Hepatocyte (in vitro differentiated cells): Measurements from ENCODE around the gene KLK11. TPM values are rescaled to one million over a fixed set of nuclear protein-coding genes. Genes with fewer than 3 reads are reported as not detected.

Experiments
- DNase-seq: peaks from one replicate; pipeline ENCODE4 v3.0.0-alpha.2; 2016; ENCODE audit warnings: low spot score
- H2AFZ ChIP-seq: fragments of 200-600 bp; sonication (generic); 2 replicates; pipeline ENCODE4 v1.6.0; 2016; ENCODE audit warnings: antibody characterized with exemption, mild to moderate bottlenecking
- H3K27ac ChIP-seq: fragments of 200-600 bp; sonication (generic); 2 replicates; pipeline ENCODE4 v1.5.1; 2016; ENCODE audit warnings: mild to moderate bottlenecking
- H3K27me3 ChIP-seq: fragments of 200-600 bp; sonication (generic); 2 replicates; pipeline ENCODE4 v1.6.1; 2016
- H3K36me3 ChIP-seq: fragments of 200-600 bp; sonication (generic); replicated peaks from 2 replicates; pipeline ENCODE4 v1.5.1; 2016; ENCODE audit warnings: low read depth; ENCODE audit not compliant: insufficient read depth
- H3K4me1 ChIP-seq: fragments of 200-600 bp; sonication (generic); 2 replicates; pipeline ENCODE4 v1.5.1; 2016; ENCODE audit warnings: mild to moderate bottlenecking, moderate library complexity; ENCODE audit not compliant: insufficient read depth
- H3K4me2 ChIP-seq: fragments of 200-600 bp; sonication (generic); 2 replicates; pipeline ENCODE4 v1.6.0; 2016
- H3K4me3 ChIP-seq: fragments of 200-600 bp; sonication (generic); 2 replicates; pipeline ENCODE4 v1.5.1; 2016; ENCODE audit warnings: mild to moderate bottlenecking
- H3K79me2 ChIP-seq: fragments of 200-600 bp; sonication (generic); 2 replicates; pipeline ENCODE4 v1.6.0; 2017; ENCODE audit warnings: mild to moderate bottlenecking
- H3K9me2 ChIP-seq: fragments of 200-600 bp; sonication (generic); replicated peaks from 2 replicates; pipeline ENCODE4 v1.6.0; 2017; ENCODE audit warnings: mild to moderate bottlenecking; ENCODE audit not compliant: insufficient read depth
- H3K9me3 ChIP-seq: fragments of 200-600 bp; sonication (generic); 2 replicates; pipeline ENCODE4 v1.5.1; 2016; ENCODE audit warnings: low read depth, mild to moderate bottlenecking
- H4K20me1 ChIP-seq: fragments of 200-600 bp; sonication (generic); 2 replicates; pipeline ENCODE4 v1.6.0; 2016; ENCODE audit warnings: mild to moderate bottlenecking; ENCODE audit not compliant: insufficient read depth, poor library complexity, severe bottlenecking
- CTCF ChIP-seq: fragments of 200-600 bp; sonication (generic); IDR thresholded peaks from 2 replicates; pipeline ENCODE4 v1.5.1; 2016; ENCODE audit warnings: antibody characterized with exemption, mild to moderate bottlenecking; ENCODE audit not compliant: poor library complexity
- EZH2 ChIP-seq: fragments of 200-600 bp; sonication (generic); IDR thresholded peaks from 2 replicates; pipeline ENCODE4 v1.6.1; 2016; ENCODE audit warnings: antibody characterized with exemption, mild to moderate bottlenecking, borderline replicate concordance
- EZH2phosphoT487 ChIP-seq: fragments of 200-600 bp; sonication (generic); IDR thresholded peaks from one replicate; pipeline ENCODE4 v1.6.1; 2018; ENCODE audit warnings: antibody characterized with exemption, mild to moderate bottlenecking, low read depth, moderate library complexity; ENCODE audit not compliant: unreplicated experiment, severe bottlenecking
- WGBS: methylation state at CpG from one replicate; pipeline ENCODE4 v1.1.6; 2016; ENCODE audit warnings: low lambda C conversion rate; ENCODE audit errors: missing lambda C conversion rate; 5-methylcytosine and 5-hydroxymethylcytosine counted together
- polyA plus RNA-seq: library from polyadenylated mRNA; unstranded; fragments of >200 nt; fragmentation: Nextera tagmentation; extraction: Ambion mirVana; gene quantifications from 2 replicates; pipeline ENCODE4 v1.2.1, GENCODE V29; 2016
- total RNA-seq: library from RNA; depleted of rRNA; stranded (reverse); fragments of >200 nt; gene quantifications from 2 replicates; pipeline ENCODE4 v1.2.3, GENCODE V29; 2014

KLK11 gene
- total and polyA plus RNA-seq, 2 experiments from 2014 or later: 2.2 TPM; not detected in 1

GRCh38 chr19:51030631-51031030 lies 4.2 kb upstream of the KLK11 start:
- Histone ChIP-seq H4K20me1 (no peaks in the 10 kb centered on the region), H3K9me3 (no peaks in the 10 kb centered on the region), H3K27me3 (no peaks in the 10 kb centered on the region), H3K36me3 (no peaks in the 10 kb centered on the region), H3K27ac (no peak overlapping the region), H2AFZ (no peak overlapping the region), H3K9me2 (no peaks in the 10 kb centered on the region), H3K4me1 (no peaks in the 10 kb centered on the region), H3K4me2 (no peak overlapping the region), H3K4me3 (no peak overlapping the region), H3K79me2 (no peaks in the 10 kb centered on the region)
- DNase-seq: no peak
- WGBS: 84% methylated on average over 13 of the region's 13 CpGs
- TF ChIP-seq EZH2: no peak
- no peak for TF ChIP-seq CTCF
- TF ChIP-seq EZH2phosphoT487: no peak

- 94% methylated on average over 2 of the region's 2 CpGs for WGBS
- Histone ChIP-seq H3K9me2 (no peaks in the 10 kb centered on the region), H3K79me2 (no peaks in the 10 kb centered on the region), H3K4me2 (no peak overlapping the region), H2AFZ (no peak overlapping the region), H4K20me1 (no peaks in the 10 kb centered on the region), H3K27me3 (no peaks in the 10 kb centered on the region), H3K27ac (no peak overlapping the region), H3K9me3 (no peaks in the 10 kb centered on the region), H3K4me3 (no peak overlapping the region), H3K4me1 (no peaks in the 10 kb centered on the region), H3K36me3 (no peaks in the 10 kb centered on the region)
- TF ChIP-seq EZH2phosphoT487 (no peak), EZH2 (no peak), CTCF (no peak)
- no peak for DNase-seq
Measured at GRCh38 chr19:51029718-51030117, 3.3 kb upstream of the KLK11 start.

DNA sequence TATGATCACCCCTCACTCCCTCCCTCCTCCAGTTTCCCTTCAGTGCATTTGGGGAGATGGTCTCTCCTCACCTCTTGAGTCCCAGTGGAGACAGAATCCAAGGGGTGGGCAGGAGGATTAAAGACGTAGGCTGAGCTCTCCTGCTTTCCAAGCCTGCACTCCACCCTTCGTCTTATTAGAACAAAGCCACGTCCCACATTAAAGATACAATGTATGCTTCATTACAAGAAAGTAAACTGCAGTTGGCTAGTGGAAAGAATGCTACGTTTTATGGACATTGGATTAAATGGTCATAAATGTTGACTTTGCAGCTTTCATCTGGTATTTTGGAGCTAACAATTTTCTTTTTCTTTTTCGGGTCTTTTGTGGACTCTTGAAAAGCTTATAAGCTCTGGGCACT lies 1.5 kb upstream of the KLK11 start:
- Histone ChIP-seq H3K27me3 (peaks cover 2% of the 10 kb centered on the region), H3K4me1 (no peaks in the 10 kb centered on the region), H3K4me3 (no peak overlapping the region), H3K4me2 (no peak overlapping the region), H3K27ac (no peak overlapping the region), H2AFZ (no peak overlapping the region), H4K20me1 (no peaks in the 10 kb centered on the region), H3K36me3 (no peaks in the 10 kb centered on the region), H3K9me2 (no peaks in the 10 kb centered on the region), H3K79me2 (no peaks in the 10 kb centered on the region), H3K9me3 (no peaks in the 10 kb centered on the region)
- TF ChIP-seq CTCF (no peak), EZH2phosphoT487 (no peak), EZH2 (no peak)
- no peak for DNase-seq
- 57% methylated on average over 5 of the region's 5 CpGs for WGBS
